Measurements from ENCODE around the gene VAV3.

DNA sequence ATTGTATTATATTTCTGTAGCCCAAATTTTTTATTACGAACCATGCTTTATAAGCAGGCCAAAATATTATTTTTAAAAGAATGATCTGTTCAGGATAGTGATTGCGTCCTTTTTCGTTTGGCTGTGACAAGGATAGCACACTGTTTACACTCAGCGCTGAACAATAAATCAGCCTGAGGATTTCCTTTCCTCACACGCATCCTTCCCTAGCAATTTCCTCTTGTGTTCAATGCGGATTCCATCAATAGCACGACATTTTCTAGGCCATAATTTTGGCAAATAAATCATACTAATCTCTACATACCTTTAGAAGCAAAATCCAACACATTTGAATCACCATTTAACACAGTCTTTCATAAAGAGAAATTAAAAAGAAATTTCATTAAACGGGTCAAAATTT lies 1.6 kb upstream of the VAV3 start:
- TF ChIP-seq, protein P1, sequence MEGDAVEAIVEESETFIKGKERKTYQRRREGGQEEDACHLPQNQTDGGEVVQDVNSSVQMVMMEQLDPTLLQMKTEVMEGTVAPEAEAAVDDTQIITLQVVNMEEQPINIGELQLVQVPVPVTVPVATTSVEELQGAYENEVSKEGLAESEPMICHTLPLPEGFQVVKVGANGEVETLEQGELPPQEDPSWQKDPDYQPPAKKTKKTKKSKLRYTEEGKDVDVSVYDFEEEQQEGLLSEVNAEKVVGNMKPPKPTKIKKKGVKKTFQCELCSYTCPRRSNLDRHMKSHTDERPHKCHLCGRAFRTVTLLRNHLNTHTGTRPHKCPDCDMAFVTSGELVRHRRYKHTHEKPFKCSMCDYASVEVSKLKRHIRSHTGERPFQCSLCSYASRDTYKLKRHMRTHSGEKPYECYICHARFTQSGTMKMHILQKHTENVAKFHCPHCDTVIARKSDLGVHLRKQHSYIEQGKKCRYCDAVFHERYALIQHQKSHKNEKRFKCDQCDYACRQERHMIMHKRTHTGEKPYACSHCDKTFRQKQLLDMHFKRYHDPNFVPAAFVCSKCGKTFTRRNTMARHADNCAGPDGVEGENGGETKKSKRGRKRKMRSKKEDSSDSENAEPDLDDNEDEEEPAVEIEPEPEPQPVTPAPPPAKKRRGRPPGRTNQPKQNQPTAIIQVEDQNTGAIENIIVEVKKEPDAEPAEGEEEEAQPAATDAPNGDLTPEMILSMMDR (IDR thresholded peaks at IDR 0.05), result no peak
- no peak for TF ChIP-seq POLR2AphosphoS5 (IDR thresholded peaks at IDR 0.05)
- TF ChIP-seq POLR2A (IDR thresholded peaks at IDR 0.05; ENCODE audit: low read depth), result no peak
